GM19099 (cell line): ENCODE results near the gene PLIN4.

ENCODE experiments used
- POLR2A ChIP-seq: IDR thresholded peaks from 3 replicates; pipeline ENCODE4 v1.6.1; 2011; ENCODE audit warnings: low read depth; ENCODE audit not compliant: insufficient read length; ENCODE audit errors: extremely low read depth

PLIN4 gene

DNA sequence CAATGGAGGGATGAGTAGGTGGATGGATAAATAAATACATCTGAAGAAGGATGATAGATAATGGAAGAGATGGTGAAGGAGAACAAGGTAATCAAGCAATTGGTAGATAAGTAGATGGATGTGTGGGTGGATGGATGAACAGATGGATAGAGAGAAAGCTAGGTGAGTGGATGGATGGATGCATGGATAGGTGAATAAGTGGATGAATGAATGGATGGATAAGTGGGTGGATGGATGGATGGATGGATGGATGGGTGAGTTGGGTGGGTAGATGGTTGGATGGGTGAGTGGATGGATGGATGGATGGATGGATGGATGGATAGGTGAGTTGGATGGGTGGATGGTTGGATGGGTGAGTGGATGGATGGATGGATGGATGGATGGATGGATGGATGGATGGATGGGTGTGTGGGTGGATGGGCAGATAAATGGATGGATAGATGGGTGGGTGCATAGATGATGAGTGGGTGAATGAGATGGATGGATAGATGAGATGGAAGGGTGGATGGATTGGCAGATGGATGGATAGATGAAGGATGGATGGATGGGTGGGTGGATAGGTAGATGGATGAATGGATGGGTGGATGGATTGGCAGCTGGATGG, 34.9 kb upstream of the PLIN4 start:
- no peak for TF ChIP-seq POLR2A

GRCh38 chr19:4552525-4552819, 34.2 kb upstream of the PLIN4 start:
- no peak for TF ChIP-seq POLR2A

DNA sequence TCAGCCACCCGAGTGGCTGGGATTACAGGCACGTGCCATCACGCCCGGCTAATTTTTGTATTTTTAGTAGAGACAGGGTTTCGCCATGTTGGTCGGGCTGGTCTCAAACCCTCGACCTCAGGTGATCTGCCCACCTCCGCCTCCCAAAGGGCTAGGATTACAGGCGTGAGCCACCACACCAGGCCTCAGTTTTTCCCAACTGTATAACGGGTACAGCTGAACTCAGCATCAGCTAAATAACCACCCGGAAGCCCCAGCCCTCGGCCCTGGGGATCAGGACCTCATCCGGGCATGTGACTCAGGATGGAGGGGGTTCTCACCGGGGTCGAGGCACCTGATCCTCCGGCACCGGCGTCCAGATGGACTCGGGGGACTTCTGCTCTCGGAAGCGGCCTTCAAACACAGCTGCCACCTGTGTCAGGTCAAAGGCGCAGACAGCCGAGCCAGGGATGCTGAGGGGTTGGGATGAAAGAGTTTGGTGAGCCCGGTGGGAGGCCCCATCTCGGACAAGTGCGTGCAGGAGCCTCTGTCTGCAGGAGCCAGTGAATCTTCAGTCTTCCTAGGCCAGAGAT, 32.3 kb upstream of the PLIN4 start:
- TF ChIP-seq POLR2A: no peak

GRCh38 chr19:4550018-4550417, 31.7 kb upstream of the PLIN4 start:
- TF ChIP-seq POLR2A: no peak

- TF ChIP-seq POLR2A: no peak
Measured at GRCh38 chr19:4548238-4548584, 29.9 kb upstream of the PLIN4 start.

DNA sequence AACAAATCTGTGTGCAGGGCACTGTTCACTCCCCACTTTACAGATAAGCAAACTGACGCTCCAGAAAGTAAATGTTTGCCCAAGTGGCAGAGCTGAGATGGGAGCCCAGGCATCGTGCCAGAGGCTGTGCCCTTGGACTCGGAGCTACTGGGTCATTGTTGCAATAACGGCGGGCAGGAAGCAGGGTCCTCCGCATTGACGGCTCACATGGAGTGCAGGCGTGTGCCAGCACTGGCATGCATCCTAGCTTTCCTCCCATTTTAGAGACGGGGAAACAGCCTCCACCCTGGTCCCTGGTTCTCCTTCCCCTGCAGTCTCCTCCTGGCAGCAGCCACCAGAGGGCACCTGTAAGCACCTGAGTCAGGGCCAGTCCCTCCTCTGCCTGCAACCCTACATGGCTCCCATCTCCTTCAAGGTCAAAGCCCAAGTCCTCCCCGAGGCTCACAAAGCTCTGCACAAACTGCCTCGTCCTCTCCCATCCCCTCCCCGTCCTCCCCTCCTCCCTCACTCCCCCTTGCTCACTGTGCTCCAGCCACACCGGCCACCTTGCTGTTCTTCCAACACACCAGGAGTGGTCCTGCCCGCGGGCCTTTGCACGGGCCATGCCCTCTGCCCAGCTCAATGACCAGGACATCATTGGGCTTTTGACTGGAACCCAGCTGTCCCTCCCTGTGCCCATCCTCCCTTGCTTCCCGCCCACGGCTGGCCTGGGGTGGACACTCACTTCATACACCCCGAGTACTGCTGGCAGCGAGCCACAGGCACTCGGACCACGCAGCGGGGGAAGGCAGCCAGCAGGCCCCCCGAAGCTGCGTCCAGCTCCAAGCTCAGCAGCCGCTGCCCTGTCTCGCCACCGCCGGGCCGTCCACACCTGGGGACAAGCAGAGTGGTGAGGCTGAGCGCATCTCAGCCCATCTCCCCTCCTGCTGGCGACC, 29.3 kb upstream of the PLIN4 start:
- TF ChIP-seq POLR2A: no peak

- no peak for TF ChIP-seq POLR2A
Measured at GRCh38 chr19:4543842-4544647, 25.8 kb upstream of the PLIN4 start.

- TF ChIP-seq POLR2A: no peak
Measured at GRCh38 chr19:4542896-4543841, 24.9 kb upstream of the PLIN4 start.

DNA sequence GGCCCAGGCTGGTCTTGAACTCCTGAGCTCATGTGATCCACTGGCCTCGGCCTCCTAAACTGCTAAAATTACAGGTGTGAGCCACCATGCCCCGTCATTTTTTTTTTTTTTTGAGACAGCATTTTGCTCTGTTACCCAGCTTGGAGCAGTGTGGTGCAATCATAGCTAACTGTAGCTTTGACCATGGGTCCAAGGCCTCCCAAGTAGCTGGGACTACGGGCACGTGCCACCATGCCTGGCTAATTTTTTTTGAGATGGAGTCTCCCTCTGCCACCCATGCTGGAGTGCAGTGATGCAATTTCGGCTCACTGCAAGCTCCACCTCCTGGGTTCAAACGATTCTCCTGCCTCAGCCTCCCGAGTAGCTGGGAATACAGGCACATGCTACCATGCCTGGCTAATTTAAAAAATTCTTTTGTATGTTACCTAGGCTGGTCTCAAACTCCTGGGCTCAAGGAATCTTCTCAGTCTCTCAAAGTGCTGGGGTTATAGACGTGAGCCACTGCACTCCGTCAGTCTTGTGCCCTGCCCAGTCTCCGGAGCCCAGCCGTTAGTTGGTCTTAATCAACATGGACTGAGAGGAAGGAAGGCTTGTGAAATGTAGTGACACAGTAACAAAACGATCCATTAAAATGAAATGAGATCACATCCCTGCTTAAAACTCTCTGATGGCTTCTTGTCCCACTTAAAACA, 23.0 kb upstream of the PLIN4 start:
- TF ChIP-seq POLR2A: no peak

GRCh38 chr19:4539693-4540581, 21.7 kb upstream of the PLIN4 start, which contains the start of gene LRG1:
TSS of gene LRG1 (minus strand) at chr19:4540036. CDS start at chr19:4540013, 23 bp downstream.
- peak; percentile 57 for TF ChIP-seq POLR2A

GRCh38 chr19:4539169-4539692, 20.9 kb upstream of the PLIN4 start:
- TF ChIP-seq POLR2A: no peak

- no peak for TF ChIP-seq POLR2A
Measured at GRCh38 chr19:4538601-4538954, 20.3 kb upstream of the PLIN4 start.
